ENCODE results near the gene OR52E2.

OR52E2 gene

GRCh38 chr11:5011254-5011653, 48.2 kb downstream of the OR52E2 start:
- no peak overlapping the region for H3K27ac ChIP-seq (ENCODE audit: low read length, poor library complexity, severe bottlenecking)
- H3K4me2 ChIP-seq (ENCODE audit: low read length, poor library complexity, severe bottlenecking) = no peak overlapping the region
- no peak overlapping the region for H2AFZ ChIP-seq (ENCODE audit: low read depth, low read length)
- no peak overlapping the region for H3K4me3 ChIP-seq (ENCODE audit: insufficient read depth in 1 of 2, low read depth in 1 of 2, low read length in 2 of 2)
- no peaks in the 10 kb centered on the region for H3K36me3 ChIP-seq (ENCODE audit: control insufficient read depth in 1 of 2, insufficient read depth in 2 of 2, low read depth in 1 of 2, low read length in 2 of 2)
- no peak overlapping the region for H2BK12ac ChIP-seq (ENCODE audit: low read length in 2 of 2)
- H3K14ac ChIP-seq (ENCODE audit: low read length in 2 of 2) = no peak overlapping the region
- H3K4me1 ChIP-seq (ENCODE audit: control insufficient read depth, insufficient read depth, low read depth, low read length) = no peaks in the 10 kb centered on the region
- H2BK120ac ChIP-seq (ENCODE audit: low read depth, low read length) = no peak overlapping the region
- no peak overlapping the region for H3K4ac ChIP-seq (ENCODE audit: low read depth in 1 of 2, low read length in 2 of 2)
- H4K8ac ChIP-seq (ENCODE audit: low read length) = no peak overlapping the region
- no peak overlapping the region for H2AK5ac ChIP-seq (ENCODE audit: low read length, severe bottlenecking)
- peaks cover 5% of the 10 kb centered on the region for H3K9me3 ChIP-seq (ENCODE audit: control insufficient read depth, low read length)
- H3K23ac ChIP-seq (ENCODE audit: low read length in 2 of 2) = no peak overlapping the region
- DNase-seq = no peak
- no peak overlapping the region for H2BK5ac ChIP-seq (ENCODE audit: low read depth, low read length, poor library complexity, severe bottlenecking)
- no peak overlapping the region for H4K91ac ChIP-seq (ENCODE audit: low read length)
- no peaks in the 10 kb centered on the region for H3K27me3 ChIP-seq (ENCODE audit: control insufficient read depth in 1 of 2, insufficient read depth in 1 of 2, low read length in 2 of 2)
- no peaks in the 10 kb centered on the region for H3K79me1 ChIP-seq (replicated peaks; ENCODE audit: low read length, poor library complexity, severe bottlenecking)
- no peak overlapping the region for H3K18ac ChIP-seq (ENCODE audit: low read depth in 1 of 2, low read length in 2 of 2)
- WGBS = 77% methylated on average over 8 of the region's 8 CpGs
- no peak overlapping the region for H3K9ac ChIP-seq (ENCODE audit: low read length)
- no peak overlapping the region for H2BK15ac ChIP-seq (ENCODE audit: low read depth, poor library complexity, severe bottlenecking)
